GM12801 (cell line): ENCODE results near the gene TRIP12.

Experiments used
- TF ChIP-seq, protein P1 (sequence below): IDR thresholded peaks from one replicate; pipeline ENCODE4 v1.5.1; 2011; ENCODE audit warnings: control low read depth; ENCODE audit not compliant: insufficient read length; ENCODE audit errors: extremely low read depth

Gene TRIP12

DNA sequence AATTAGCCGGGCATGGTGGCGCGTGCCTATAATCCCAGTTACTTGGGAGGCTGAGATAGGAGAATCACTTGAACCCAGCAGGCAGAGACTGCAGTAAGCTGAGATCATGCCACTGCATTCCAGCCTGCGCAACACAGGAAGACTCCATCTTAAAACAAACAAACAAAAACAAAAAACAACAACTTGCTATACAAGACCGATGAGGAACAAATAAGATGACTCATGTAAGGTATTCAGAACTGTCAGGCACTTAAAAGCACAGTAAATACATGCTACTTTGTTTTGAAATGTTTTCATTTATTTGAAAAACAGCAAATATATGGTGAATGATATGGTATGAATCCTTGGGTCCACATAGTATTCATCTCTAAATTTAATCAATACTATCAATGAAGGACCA lies 66.7 kb downstream of the TRIP12 start:
- TF ChIP-seq, protein P1, sequence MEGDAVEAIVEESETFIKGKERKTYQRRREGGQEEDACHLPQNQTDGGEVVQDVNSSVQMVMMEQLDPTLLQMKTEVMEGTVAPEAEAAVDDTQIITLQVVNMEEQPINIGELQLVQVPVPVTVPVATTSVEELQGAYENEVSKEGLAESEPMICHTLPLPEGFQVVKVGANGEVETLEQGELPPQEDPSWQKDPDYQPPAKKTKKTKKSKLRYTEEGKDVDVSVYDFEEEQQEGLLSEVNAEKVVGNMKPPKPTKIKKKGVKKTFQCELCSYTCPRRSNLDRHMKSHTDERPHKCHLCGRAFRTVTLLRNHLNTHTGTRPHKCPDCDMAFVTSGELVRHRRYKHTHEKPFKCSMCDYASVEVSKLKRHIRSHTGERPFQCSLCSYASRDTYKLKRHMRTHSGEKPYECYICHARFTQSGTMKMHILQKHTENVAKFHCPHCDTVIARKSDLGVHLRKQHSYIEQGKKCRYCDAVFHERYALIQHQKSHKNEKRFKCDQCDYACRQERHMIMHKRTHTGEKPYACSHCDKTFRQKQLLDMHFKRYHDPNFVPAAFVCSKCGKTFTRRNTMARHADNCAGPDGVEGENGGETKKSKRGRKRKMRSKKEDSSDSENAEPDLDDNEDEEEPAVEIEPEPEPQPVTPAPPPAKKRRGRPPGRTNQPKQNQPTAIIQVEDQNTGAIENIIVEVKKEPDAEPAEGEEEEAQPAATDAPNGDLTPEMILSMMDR, result no peak

DNA sequence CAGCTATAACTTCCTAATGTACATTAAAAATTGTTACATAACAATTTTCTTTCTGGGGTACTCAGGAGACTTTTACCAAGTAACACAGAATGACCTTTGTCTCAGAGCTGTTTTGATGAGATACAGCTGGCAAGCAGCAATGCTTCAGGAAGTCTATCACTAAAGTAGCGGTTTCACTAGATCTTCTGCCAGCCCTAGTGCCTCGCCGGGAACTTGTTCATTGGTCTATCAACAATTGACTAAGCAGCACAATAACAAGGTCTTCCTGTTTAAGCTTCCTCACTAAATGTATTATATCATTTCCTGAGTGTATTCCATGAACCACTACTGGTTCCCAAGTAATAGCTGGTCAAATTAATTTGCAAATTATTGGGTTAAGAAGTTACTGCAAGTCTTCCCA lies 69.2 kb downstream of the TRIP12 start:
- TF ChIP-seq, protein P1, result no peak

DNA sequence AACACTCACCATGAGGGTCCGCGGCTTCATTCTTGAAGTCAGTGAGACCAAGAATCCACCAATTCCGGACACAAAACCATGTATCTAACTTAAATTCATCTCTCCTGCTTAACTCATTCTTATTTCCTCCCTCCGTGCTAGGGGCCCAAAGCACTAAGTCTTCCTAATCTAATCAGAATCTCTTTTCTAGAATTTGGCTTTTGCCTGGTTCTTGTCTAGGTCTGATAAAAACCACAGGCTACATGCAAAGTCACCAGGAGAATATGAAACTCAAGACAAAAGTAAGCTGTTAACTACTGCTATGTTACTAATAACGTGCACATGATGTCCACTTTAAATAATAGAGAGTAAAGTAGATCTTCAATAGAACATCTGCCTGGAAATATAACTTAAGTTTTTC lies 69.9 kb downstream of the TRIP12 start:
- TF ChIP-seq, protein P1, result no peak

DNA sequence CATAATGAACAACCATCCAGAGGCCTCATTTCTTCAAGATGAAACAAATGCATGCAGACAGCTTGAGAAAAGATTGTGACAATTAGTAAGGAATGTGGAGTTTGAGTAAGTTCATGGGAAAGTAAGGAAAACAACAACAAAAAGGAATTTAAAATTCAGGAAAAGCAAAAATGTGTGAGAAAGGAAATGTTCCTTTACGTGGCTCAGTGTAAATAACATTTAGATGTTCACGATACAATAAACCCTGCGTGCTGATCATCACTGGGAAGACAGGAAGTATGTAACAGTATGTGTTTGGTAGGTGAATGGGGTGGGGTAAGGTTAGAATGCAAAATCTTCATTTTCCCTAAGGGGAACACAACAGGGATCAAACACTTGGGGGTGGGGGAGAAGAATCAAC lies 72.7 kb downstream of the TRIP12 start:
- TF ChIP-seq, protein P1, result no peak

DNA sequence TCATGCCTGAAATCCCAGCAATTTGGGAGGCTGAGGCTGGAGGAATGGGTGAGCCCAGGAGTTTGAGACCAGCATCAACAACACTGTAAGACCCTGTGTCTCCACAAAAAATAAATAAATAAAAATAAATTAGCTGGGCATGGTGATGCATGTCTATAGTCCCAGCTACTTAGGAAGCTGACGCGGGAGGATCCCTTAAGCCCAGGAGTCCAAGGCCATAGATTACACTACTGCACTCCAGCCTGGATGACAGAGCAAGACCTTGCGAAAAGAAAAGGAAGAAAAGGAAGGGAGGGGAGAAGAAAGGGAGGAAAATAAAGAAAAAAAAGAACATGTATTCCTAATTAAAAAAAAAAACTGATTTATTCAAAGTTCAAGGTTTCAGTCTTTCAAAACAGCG lies 78.2 kb downstream of the TRIP12 start:
- TF ChIP-seq, protein P1, result no peak

DNA sequence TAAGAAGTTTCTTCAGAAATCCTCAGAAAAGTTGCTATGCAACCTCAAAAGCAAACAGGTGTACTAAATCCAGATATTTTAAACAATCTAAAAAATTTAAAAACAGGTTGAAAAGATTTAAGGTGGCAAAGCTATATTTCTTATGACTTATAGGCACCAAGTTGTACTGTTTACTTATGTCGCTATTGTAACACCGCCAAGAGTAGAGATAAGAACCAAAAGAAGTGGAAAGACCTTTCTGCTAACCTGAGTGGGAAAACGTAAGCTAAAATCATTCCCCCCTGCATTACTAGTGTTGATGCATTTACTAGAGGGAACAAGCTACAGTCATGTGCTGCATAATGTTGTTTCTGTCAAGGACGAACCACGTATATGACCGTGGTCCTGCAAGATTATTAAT lies 83.1 kb downstream of the TRIP12 start:
- TF ChIP-seq, protein P1, result no peak

DNA sequence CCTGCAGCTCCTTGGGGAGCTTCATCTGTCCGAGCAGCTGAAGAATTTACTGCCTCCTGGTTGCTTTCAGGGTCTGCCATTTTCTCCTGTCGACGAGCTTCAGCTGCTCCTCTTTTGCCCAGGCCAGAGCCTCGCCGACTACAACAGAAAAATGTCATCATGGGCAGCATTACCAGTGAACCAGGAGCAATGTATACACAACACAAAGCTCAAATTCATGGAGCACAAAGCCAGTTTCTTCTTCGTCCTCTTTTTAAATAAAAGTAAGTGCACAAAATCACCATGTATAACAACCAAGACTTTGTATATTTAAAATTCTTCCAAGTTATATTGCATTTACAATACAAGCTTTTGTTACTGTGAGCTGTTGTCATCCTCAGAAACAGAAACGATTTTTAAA lies 85.0 kb downstream of the TRIP12 start:
- TF ChIP-seq, protein P1, result no peak
